Omental fat pad (tissue), 4 donors: ENCODE measurements around the gene SLC27A2. TPM values are rescaled to one million over a fixed set of nuclear protein-coding genes. Genes with fewer than 3 reads are reported as not detected.
"Not testable (repeated sequence)": the region's sequence is repeated elsewhere in the genome, so short reads cannot be mapped to it uniquely, and the experiment has no call there.

ENCODE experiments used
- ATAC-seq: fragments of 150-250 bp; one replicate; pipeline ENCODE4 v1.9.1; 2016; ENCODE audit warnings: mild to moderate bottlenecking, moderate library complexity; ENCODE audit not compliant: low FRiP score
- DNase-seq: peaks from one replicate; pipeline ENCODE4 v3.0.0-alpha.2; 2019; ENCODE audit warnings: low spot score
- total RNA-seq, 4 donors: library from RNA; depleted of rRNA; stranded (reverse); fragments of >200 nt; gene quantifications; one replicate each; pipeline ENCODE4 v1.1.0, GENCODE V29; 2016
- TF ChIP-seq, protein P1 (sequence below), 3 donors: fragments of 450-650 bp; IDR thresholded peaks; one replicate each; pipeline ENCODE4 v1.5.1; 2016 to 2017; ENCODE audit warnings: antibody characterized with exemption in 3 of 3, mild to moderate bottlenecking in 3 of 3, moderate library complexity in 2 of 3

Gene SLC27A2
- total RNA-seq, 4 donors from 2014 or later = 1.6 to 11.4 (median 5.5) TPM

DNA sequence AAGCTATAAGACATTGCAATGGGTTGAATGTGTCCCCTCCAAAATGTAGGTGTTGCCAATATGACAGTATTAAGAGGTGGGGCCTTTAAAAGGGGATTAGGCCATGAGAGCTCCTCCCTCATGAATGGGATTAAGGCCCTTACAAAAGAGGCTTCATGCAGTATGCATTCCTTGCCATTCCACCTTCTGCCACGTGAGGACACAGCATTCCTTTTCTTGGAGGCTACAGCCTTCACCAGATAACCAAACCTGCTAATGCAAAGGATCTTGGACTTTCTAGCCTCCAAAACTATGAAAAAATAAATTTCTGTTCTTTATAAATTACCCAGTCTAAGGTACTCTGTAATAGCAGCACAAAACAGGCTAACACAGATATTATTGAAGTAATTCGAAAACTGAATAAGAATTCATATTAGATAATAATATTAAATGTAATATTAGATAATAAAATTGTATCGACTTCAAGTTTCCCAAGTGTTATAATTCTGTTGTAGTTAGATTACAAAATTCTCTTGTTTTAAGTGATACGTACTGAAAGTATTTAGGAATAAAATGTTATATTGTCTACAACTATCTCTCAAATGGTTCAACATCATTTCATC is 33.5 kb upstream of the SLC27A2 start:
- ATAC-seq = no peak
- no peak for DNase-seq
- TF ChIP-seq, protein P1, sequence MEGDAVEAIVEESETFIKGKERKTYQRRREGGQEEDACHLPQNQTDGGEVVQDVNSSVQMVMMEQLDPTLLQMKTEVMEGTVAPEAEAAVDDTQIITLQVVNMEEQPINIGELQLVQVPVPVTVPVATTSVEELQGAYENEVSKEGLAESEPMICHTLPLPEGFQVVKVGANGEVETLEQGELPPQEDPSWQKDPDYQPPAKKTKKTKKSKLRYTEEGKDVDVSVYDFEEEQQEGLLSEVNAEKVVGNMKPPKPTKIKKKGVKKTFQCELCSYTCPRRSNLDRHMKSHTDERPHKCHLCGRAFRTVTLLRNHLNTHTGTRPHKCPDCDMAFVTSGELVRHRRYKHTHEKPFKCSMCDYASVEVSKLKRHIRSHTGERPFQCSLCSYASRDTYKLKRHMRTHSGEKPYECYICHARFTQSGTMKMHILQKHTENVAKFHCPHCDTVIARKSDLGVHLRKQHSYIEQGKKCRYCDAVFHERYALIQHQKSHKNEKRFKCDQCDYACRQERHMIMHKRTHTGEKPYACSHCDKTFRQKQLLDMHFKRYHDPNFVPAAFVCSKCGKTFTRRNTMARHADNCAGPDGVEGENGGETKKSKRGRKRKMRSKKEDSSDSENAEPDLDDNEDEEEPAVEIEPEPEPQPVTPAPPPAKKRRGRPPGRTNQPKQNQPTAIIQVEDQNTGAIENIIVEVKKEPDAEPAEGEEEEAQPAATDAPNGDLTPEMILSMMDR (IDR thresholded peaks at IDR 0.05) = no peak

GRCh38 chr15:50149090-50149489 is 32.9 kb upstream of the SLC27A2 start:
- ATAC-seq = no peak
- DNase-seq = no peak
- TF ChIP-seq, protein P1 (IDR thresholded peaks at IDR 0.05) = no peak

DNA sequence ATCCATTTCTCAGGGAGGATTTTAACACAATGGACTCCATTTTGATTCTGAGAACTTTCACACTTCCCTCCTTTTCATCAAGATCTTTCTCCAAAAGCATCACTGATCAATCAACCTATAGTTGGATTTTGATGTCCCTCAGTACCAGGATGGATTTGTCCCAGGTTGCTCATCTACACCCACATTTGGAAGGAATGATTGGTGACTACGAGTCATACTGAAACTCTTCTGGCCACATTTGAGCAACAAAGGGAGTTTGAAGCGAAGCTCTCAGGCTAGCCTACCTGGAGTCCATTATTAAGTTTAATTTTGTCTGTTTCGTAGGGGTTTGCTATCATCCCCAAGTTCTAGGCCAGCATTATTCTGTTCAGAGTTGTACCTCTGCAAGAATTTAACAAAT is 31.6 kb upstream of the SLC27A2 start:
- DNase-seq = no peak
- TF ChIP-seq, protein P1 (IDR thresholded peaks at IDR 0.05) = no peak
- no peak for ATAC-seq

DNA sequence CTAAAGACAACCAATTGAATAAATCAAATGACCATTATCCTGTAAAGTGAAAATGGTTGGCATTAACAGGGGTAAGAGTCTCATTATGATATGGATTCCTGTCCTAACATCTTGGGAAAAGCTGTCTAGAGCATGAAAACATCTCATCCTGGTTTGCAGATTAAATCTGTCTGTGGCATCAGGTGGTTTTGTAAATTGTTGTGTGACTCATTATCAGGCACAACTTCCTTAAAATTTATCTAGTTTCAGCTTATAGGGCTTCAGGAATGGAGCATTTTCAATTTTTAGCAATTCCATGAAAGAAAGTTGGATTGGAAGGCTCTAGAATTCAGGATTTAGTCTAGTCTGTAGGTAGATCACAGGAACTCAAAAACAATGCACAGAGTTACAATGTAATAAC is 31.1 kb upstream of the SLC27A2 start:
- TF ChIP-seq, protein P1 (IDR thresholded peaks at IDR 0.05) = no peak
- no peak for DNase-seq
- ATAC-seq = no peak

DNA sequence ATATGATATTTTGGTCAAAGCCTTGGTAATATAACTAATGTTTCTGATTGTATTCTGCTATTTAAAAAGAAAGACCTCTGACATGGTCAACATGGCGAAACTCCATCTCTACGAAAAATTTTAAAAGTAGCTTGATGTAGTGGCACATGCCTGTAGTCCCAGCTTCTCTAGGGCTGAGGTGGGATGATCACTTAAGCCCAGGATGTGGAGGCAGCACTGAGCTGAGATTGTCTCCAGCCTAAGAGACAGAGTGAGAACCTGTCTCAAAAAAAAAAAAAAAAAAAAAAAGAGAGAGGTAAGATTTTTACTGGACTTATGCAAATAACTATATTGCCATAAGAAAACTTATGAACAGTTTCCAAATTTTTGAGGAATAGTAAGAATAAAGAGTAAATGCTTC is 30.5 kb upstream of the SLC27A2 start:
- ATAC-seq (no peak), DNase-seq (no peak)

GRCh38 chr15:50158236-50158635 is 23.8 kb upstream of the SLC27A2 start:
- not testable (repeated sequence) for DNase-seq, ATAC-seq

More for the DNA sequence above, 30.5 kb upstream of the SLC27A2 start:
- TF ChIP-seq, protein P1 (IDR thresholded peaks at IDR 0.05) = no peak

GRCh38 chr15:50162969-50163718 is 18.9 kb upstream of the SLC27A2 start:
- no peak for ATAC-seq
- TF ChIP-seq, protein P1 (IDR thresholded peaks at IDR 0.05) = no peak
- DNase-seq = no peak
